Measurements from ENCODE around the gene STK10. TPM values are rescaled to one million over a fixed set of nuclear protein-coding genes. Genes with fewer than 3 reads are reported as not detected.

STK10 gene
- total RNA-seq, 1 donor from 2014 or later: 66.2 TPM

GRCh38 chr5:172071309-172071875 lies 116.6 kb downstream of the STK10 start:
- no peak for DNase-seq (ENCODE audit: extremely low spot score, unreplicated experiment)
- H3K27ac Mint-ChIP-seq (ENCODE audit: unreplicated experiment): peak overlapping the region; percentile 2
- H3K4me1 Mint-ChIP-seq (ENCODE audit: unreplicated experiment): peaks cover 10% of the 10 kb centered on the region
- no peaks in the 10 kb centered on the region for H3K27me3 Mint-ChIP-seq (ENCODE audit: unreplicated experiment)
- TF ChIP-seq CTCF (IDR thresholded peaks at IDR 0.05): no peak
- H3K4me3 Mint-ChIP-seq (ENCODE audit: unreplicated experiment): no peak overlapping the region
- H3K36me3 Mint-ChIP-seq (ENCODE audit: unreplicated experiment): peaks cover 38% of the 10 kb centered on the region
- H3K9me3 Mint-ChIP-seq (ENCODE audit: unreplicated experiment): no peaks in the 10 kb centered on the region

GRCh38 chr5:172065431-172066065 lies 122.5 kb downstream of the STK10 start:
- no peak for DNase-seq (ENCODE audit: extremely low spot score, unreplicated experiment)
- H3K27ac Mint-ChIP-seq (ENCODE audit: unreplicated experiment): peak overlapping the region; percentile 38
- H3K4me1 Mint-ChIP-seq (ENCODE audit: unreplicated experiment): peaks cover 10% of the 10 kb centered on the region
- no peaks in the 10 kb centered on the region for H3K27me3 Mint-ChIP-seq (ENCODE audit: unreplicated experiment)
- no peaks in the 10 kb centered on the region for H3K9me3 Mint-ChIP-seq (ENCODE audit: unreplicated experiment)
- no peak overlapping the region for H3K4me3 Mint-ChIP-seq (ENCODE audit: unreplicated experiment)
- TF ChIP-seq CTCF (IDR thresholded peaks at IDR 0.05): no peak
- H3K36me3 Mint-ChIP-seq (ENCODE audit: unreplicated experiment): peaks cover 46% of the 10 kb centered on the region

- no peak for TF ChIP-seq CTCF (IDR thresholded peaks at IDR 0.05)
- peaks cover 10% of the 10 kb centered on the region for H3K4me1 Mint-ChIP-seq (ENCODE audit: unreplicated experiment)
- peaks cover 51% of the 10 kb centered on the region for H3K36me3 Mint-ChIP-seq (ENCODE audit: unreplicated experiment)
- no peak overlapping the region for H3K4me3 Mint-ChIP-seq (ENCODE audit: unreplicated experiment)
- DNase-seq (ENCODE audit: extremely low spot score, unreplicated experiment): no peak
- no peaks in the 10 kb centered on the region for H3K27me3 Mint-ChIP-seq (ENCODE audit: unreplicated experiment)
- no peaks in the 10 kb centered on the region for H3K9me3 Mint-ChIP-seq (ENCODE audit: unreplicated experiment)
- H3K27ac Mint-ChIP-seq (ENCODE audit: unreplicated experiment): no peak overlapping the region
These were observed 123.3 kb downstream of the STK10 start for GRCh38 chr5:172064766-172065165.

GRCh38 chr5:172064358-172064757 lies 123.7 kb downstream of the STK10 start:
- no peak overlapping the region for H3K27ac Mint-ChIP-seq (ENCODE audit: unreplicated experiment)
- no peak overlapping the region for H3K4me3 Mint-ChIP-seq (ENCODE audit: unreplicated experiment)
- DNase-seq (ENCODE audit: extremely low spot score, unreplicated experiment): no peak
- peaks cover 55% of the 10 kb centered on the region for H3K36me3 Mint-ChIP-seq (ENCODE audit: unreplicated experiment)
- H3K4me1 Mint-ChIP-seq (ENCODE audit: unreplicated experiment): peaks cover 10% of the 10 kb centered on the region
- no peaks in the 10 kb centered on the region for H3K27me3 Mint-ChIP-seq (ENCODE audit: unreplicated experiment)
- no peak for TF ChIP-seq CTCF (IDR thresholded peaks at IDR 0.05)
- H3K9me3 Mint-ChIP-seq (ENCODE audit: unreplicated experiment): no peaks in the 10 kb centered on the region

- peaks cover 10% of the 10 kb centered on the region for H3K4me1 Mint-ChIP-seq (ENCODE audit: unreplicated experiment)
- H3K36me3 Mint-ChIP-seq (ENCODE audit: unreplicated experiment): peaks cover 57% of the 10 kb centered on the region
- no peak overlapping the region for H3K27ac Mint-ChIP-seq (ENCODE audit: unreplicated experiment)
- no peaks in the 10 kb centered on the region for H3K27me3 Mint-ChIP-seq (ENCODE audit: unreplicated experiment)
- no peak for TF ChIP-seq CTCF (IDR thresholded peaks at IDR 0.05)
- no peak for DNase-seq (ENCODE audit: extremely low spot score, unreplicated experiment)
- no peaks in the 10 kb centered on the region for H3K9me3 Mint-ChIP-seq (ENCODE audit: unreplicated experiment)
- H3K4me3 Mint-ChIP-seq (ENCODE audit: unreplicated experiment): no peak overlapping the region
These were observed 124.4 kb downstream of the STK10 start for GRCh38 chr5:172063463-172064235.
